Measurements from ENCODE around the gene DAPK1. TPM values are rescaled to one million over a fixed set of nuclear protein-coding genes. Genes with fewer than 3 reads are reported as not detected.

The DAPK1 gene
- total and polyA plus RNA-seq, 2 donors from 2014 or later, result 15.5 to 166 TPM

- Histone ChIP-seq H3K27me3 (ENCODE audit: control insufficient read depth, insufficient read depth, low read length) (no peaks in the 10 kb centered on the region), H3K9ac (ENCODE audit: low read length in 3 of 3) (no peak overlapping the region), H3K27ac (ENCODE audit: low read depth in 2 of 2, low read length in 2 of 2) (no peak overlapping the region), H3K36me3 (ENCODE audit: control insufficient read depth in 2 of 3, insufficient read depth in 3 of 3, low read length in 3 of 3) (no peaks in the 10 kb centered on the region), H3K9me3 (ENCODE audit: control insufficient read depth in 2 of 3, insufficient read depth in 1 of 3, low read length in 3 of 3) (no peaks in the 10 kb centered on the region), H3K4me3 (ENCODE audit: low read length in 3 of 3) (no peak overlapping the region), H3K4me1 (ENCODE audit: control insufficient read depth in 2 of 3, insufficient read depth in 2 of 3, low read depth in 1 of 3, low read length in 3 of 3) (peaks cover 10 to 45% (median 28%) of the 10 kb centered on the region in 3 donors)
- FAIRE-seq (no peak), DNase-seq (no peak)
- intact Hi-C loops (cut with DNase I), result no loop called here
- TF ChIP-seq, protein P1, sequence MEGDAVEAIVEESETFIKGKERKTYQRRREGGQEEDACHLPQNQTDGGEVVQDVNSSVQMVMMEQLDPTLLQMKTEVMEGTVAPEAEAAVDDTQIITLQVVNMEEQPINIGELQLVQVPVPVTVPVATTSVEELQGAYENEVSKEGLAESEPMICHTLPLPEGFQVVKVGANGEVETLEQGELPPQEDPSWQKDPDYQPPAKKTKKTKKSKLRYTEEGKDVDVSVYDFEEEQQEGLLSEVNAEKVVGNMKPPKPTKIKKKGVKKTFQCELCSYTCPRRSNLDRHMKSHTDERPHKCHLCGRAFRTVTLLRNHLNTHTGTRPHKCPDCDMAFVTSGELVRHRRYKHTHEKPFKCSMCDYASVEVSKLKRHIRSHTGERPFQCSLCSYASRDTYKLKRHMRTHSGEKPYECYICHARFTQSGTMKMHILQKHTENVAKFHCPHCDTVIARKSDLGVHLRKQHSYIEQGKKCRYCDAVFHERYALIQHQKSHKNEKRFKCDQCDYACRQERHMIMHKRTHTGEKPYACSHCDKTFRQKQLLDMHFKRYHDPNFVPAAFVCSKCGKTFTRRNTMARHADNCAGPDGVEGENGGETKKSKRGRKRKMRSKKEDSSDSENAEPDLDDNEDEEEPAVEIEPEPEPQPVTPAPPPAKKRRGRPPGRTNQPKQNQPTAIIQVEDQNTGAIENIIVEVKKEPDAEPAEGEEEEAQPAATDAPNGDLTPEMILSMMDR (IDR thresholded peaks at IDR 0.05; ENCODE audit: borderline replicate concordance, extremely low read depth, insufficient read depth), result no peak
These were observed 100.2 kb downstream of the DAPK1 start for GRCh38 chr9:87597710-87598443.

GRCh38 chr9:87599901-87600610, 102.4 kb downstream of the DAPK1 start:
- H3K4me1 ChIP-seq (ENCODE audit: control insufficient read depth in 2 of 3, insufficient read depth in 2 of 3, low read depth in 1 of 3, low read length in 3 of 3), result peaks cover 3 to 28% (median 20%) of the 10 kb centered on the region in 3 donors
- no peak overlapping the region for H3K4me3 ChIP-seq (ENCODE audit: low read length in 3 of 3)
- no peak overlapping the region for H3K9ac ChIP-seq (ENCODE audit: low read length in 3 of 3)
- no peak overlapping the region for H3K27ac ChIP-seq (ENCODE audit: low read depth in 2 of 2, low read length in 2 of 2)
- no peaks in the 10 kb centered on the region for H3K27me3 ChIP-seq (ENCODE audit: control insufficient read depth, insufficient read depth, low read length)
- H3K36me3 ChIP-seq (ENCODE audit: control insufficient read depth in 2 of 3, insufficient read depth in 3 of 3, low read length in 3 of 3), result no peaks in the 10 kb centered on the region
- intact Hi-C loops (cut with DNase I), result no loop called here
- FAIRE-seq (no peak), DNase-seq (peak in 4 of 5 donors; percentile 52 to 67 (median 63))
- H3K9me3 ChIP-seq (ENCODE audit: control insufficient read depth in 2 of 3, insufficient read depth in 1 of 3, low read length in 3 of 3), result no peaks in the 10 kb centered on the region
- TF ChIP-seq, protein P1 (IDR thresholded peaks at IDR 0.05; ENCODE audit: borderline replicate concordance, extremely low read depth, insufficient read depth), result no peak

GRCh38 chr9:87601176-87601575, 103.5 kb downstream of the DAPK1 start:
- intact Hi-C loops (cut with DNase I), result no loop called here
- H3K9me3 ChIP-seq (ENCODE audit: control insufficient read depth in 2 of 3, insufficient read depth in 1 of 3, low read length in 3 of 3), result no peaks in the 10 kb centered on the region
- TF ChIP-seq, protein P1 (IDR thresholded peaks at IDR 0.05; ENCODE audit: borderline replicate concordance, extremely low read depth, insufficient read depth), result no peak
- H3K36me3 ChIP-seq (ENCODE audit: control insufficient read depth in 2 of 3, insufficient read depth in 3 of 3, low read length in 3 of 3), result peaks cover 0 to 11% (median 2%) of the 10 kb centered on the region in 3 donors
- peaks cover 3 to 28% (median 16%) of the 10 kb centered on the region in 3 donors for H3K4me1 ChIP-seq (ENCODE audit: control insufficient read depth in 2 of 3, insufficient read depth in 2 of 3, low read depth in 1 of 3, low read length in 3 of 3)
- H3K4me3 ChIP-seq (ENCODE audit: low read length in 3 of 3), result no peak overlapping the region
- no peak for FAIRE-seq
- no peak overlapping the region for H3K27ac ChIP-seq (ENCODE audit: low read depth in 2 of 2, low read length in 2 of 2)
- no peak overlapping the region for H3K9ac ChIP-seq (ENCODE audit: low read length in 3 of 3)
- no peaks in the 10 kb centered on the region for H3K27me3 ChIP-seq (ENCODE audit: control insufficient read depth, insufficient read depth, low read length)
- no peak for DNase-seq
